GM18505 (cell line): ENCODE measurements around the gene MACROD2.

Source experiments
- ATAC-seq: cut with Tn5 transposase; IDR thresholded peaks from one replicate; pipeline ENCODE4 v1.9.1; 2021; ENCODE audit not compliant: unreplicated experiment
- POLR2A ChIP-seq: IDR thresholded peaks from 4 replicates; pipeline ENCODE4 v1.6.1; 2011; ENCODE audit warnings: borderline replicate concordance; ENCODE audit not compliant: insufficient read depth, insufficient read length; ENCODE audit errors: extremely low read depth

The MACROD2 gene

GRCh38 chr20:16020971-16021370 is 2025.7 kb downstream of the MACROD2 start:
- no peak for TF ChIP-seq POLR2A

DNA sequence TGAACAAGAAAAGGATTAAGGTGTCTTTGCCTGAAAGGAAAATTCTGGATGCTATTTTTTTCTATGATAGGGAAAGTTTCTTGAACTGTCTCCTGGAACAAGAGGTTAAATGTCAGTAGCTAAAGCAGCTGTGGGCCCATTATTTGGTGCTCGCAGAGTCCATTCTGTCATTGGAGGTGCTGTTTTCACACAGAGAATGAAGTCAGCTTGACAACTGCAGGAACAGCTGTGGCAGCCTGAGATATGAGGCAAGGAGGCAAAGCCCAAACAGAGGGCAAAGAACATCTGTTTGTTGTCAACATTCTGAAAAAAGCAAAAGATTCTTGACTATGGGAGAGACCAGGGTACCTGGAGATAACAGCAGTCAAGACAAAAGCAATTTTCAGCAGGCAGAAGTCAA is 2029.8 kb downstream of the MACROD2 start:
- no peak for TF ChIP-seq POLR2A
- no peak for ATAC-seq

More at GRCh38 chr20:16020971-16021370, 2025.7 kb downstream of the MACROD2 start:
- ATAC-seq = no peak

GRCh38 chr20:16027686-16028085 is 2032.4 kb downstream of the MACROD2 start:
- ATAC-seq = no peak

GRCh38 chr20:16028923-16029322 is 2033.6 kb downstream of the MACROD2 start:
- no peak for ATAC-seq
- TF ChIP-seq POLR2A = no peak

More at GRCh38 chr20:16027686-16028085, 2032.4 kb downstream of the MACROD2 start:
- no peak for TF ChIP-seq POLR2A

GRCh38 chr20:16030253-16030652 is 2034.9 kb downstream of the MACROD2 start:
- TF ChIP-seq POLR2A = no peak

GRCh38 chr20:16035576-16035975 is 2040.3 kb downstream of the MACROD2 start:
- no peak for ATAC-seq
- TF ChIP-seq POLR2A = no peak

More at GRCh38 chr20:16030253-16030652, 2034.9 kb downstream of the MACROD2 start:
- ATAC-seq = no peak

DNA sequence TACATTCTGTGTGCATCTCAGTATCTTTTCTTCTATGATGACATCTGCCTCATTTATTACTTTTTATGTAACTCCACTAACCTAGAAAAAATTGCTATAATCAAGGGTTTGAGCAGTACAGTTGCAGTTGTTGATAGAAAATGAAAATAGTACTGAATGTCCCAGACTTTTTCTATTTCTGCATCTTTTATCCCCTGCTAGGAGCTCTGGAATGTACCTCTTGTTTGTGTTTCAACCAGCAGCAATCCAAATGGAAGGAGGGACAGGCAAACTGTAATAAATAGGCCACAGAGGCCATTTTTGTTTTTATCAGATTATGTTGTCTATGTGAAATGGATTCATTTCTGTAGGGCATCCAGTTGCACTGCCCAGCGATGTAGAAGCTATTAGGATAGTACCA is 2041.0 kb downstream of the MACROD2 start:
- ATAC-seq = no peak
- TF ChIP-seq POLR2A = no peak

DNA sequence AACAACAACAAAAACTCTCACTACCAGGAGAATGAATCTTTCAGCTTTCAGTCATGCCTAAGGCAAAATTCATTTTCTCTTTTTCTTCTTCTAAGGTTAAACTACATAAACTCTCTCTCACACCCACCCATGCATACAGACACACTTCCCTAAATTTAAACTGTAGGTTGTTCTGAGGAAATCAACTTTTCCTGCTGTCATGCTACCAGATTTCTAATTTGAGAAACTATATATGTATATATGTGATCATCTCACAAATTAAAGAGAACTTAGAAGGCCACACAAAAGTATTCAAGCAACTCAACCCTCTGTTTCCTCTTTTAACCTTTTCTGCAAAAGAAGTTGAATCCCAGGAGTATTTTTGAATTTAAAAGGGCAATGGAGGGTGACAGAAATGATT is 2045.4 kb downstream of the MACROD2 start:
- no peak for ATAC-seq
- no peak for TF ChIP-seq POLR2A

- no peak for TF ChIP-seq POLR2A
- ATAC-seq = no peak
Measured at GRCh38 chr20:16042731-16043130, 2047.4 kb downstream of the MACROD2 start.

DNA sequence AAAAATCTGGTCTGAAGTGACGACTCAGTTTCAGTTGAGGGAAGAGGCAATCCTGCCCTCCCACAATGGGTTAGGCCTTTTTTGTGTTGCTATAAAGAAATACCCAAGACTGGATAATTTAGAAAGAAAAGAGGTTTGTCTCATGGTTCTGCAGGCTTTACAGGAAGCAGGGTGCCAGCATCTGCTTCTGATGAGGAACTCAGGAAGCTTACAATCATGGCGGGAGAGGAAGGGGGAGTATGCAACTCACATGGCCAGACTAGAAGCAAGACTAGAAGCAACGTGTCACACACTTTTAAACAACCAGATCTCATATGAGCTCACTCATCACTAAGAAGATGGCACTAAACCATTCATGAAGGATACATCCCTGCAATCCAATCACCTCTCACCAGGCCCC is 2048.6 kb downstream of the MACROD2 start:
- no peak for ATAC-seq
- TF ChIP-seq POLR2A = no peak

DNA sequence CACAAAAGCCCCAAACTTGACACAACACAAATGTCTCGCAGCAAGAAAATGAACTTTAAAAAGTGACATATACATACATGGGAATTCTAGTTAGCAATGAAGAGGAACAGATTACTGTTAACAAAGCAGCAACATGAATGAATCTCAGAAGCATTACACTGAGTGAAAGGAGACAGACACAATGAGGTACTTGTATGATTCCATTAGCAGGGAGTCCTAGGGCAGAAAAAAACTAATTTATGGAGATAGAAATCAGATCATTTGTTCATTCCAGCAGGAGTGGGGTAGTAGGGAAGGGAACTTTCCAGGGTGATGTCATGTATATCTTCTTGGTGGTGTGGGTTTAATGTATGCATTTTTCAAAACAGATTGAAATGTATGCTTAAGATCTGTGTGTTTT is 2053.6 kb downstream of the MACROD2 start:
- ATAC-seq = no peak
- no peak for TF ChIP-seq POLR2A

DNA sequence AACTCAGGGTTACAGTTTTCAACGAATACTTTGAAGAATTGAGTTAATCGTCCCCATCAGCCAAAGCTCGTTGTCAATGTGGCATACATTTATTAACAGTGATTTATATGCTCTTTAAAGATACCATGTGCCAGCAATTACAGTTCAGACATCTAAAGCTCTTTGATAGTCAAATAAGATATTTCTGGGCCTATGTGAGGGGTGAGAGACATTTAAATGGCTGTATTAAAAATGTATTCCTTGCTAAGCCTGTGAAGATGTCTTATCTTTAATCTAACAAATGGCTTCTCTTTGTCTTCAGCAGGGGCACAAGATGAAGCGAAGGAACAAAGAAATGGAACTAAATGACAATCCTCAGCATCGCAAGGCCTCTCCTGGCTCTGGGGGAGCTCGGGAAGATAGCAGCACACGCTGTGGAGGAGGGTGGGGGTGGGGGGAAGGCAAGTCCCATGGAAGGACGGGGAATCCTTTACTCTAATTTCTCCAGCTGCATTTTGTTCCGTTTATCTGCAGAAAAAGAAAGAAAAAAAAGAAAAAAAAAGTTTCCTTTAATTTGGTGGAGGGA is 2054.3 kb downstream of the MACROD2 start:
- no peak for ATAC-seq
- TF ChIP-seq POLR2A = no peak

GRCh38 chr20:16050366-16050765 is 2055.1 kb downstream of the MACROD2 start:
- TF ChIP-seq POLR2A = no peak
- no peak for ATAC-seq

GRCh38 chr20:16051968-16052367 is 2056.7 kb downstream of the MACROD2 start:
- no peak for TF ChIP-seq POLR2A

GRCh38 chr20:16052456-16052855 is 2057.1 kb downstream of the MACROD2 start:
- ATAC-seq = no peak

More at GRCh38 chr20:16051968-16052367, 2056.7 kb downstream of the MACROD2 start:
- ATAC-seq = no peak

More at GRCh38 chr20:16052456-16052855, 2057.1 kb downstream of the MACROD2 start:
- TF ChIP-seq POLR2A = no peak
